NCI-H446 treated with DMSO at 0.1 percent for 48 hours (cell line): Measurements from ENCODE around the gene ITPKB.
"Not testable (repeated sequence)": the region's sequence is repeated elsewhere in the genome, so short reads cannot be mapped to it uniquely, and the experiment has no call there.

ENCODE experiments used
- DNase-seq: peaks from one replicate; lab custom pipeline; 2025; lab: John Stamatoyannopoulos, UW

Gene ITPKB

DNA sequence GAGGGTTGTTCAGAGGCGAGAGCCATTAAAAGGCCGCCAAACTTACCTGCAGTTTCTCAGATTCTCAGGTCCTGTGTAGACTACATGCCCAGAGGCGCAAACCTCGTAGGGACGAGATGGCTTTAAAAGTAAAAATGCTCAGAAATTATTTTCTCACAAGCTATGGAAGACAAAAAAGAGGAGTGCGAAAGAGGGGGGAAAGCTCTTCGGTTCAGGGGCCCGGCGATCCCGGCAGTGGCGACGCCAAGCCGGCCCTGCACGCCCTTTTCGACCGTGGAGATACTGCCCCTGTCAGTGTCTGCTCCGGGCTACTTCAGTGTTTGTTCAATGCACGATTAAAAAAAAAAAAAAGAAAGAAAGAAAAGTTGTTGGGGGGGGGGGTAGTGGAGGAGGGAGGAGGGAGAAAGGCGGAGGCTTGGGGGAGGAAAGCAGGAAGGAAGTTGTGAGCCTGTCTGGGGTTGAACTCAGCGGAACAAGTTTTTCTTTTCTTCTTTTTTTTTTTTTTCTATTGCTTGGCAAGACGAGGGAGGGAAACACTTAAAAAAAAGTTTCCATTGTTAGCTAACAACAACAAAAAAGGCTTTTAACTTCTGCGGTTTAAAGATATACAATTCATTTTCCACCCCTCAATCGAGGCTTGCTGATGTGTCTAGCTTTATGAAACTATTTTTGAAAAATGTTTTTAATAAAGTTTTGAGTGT lies at the start of gene ITPKB:
Gene ITPKB (minus strand): TSS at position 288 of the 701 bp plus-strand sequence. CDS start 1,824 bp downstream, outside the sequence.
- DNase-seq = no peak

DNA sequence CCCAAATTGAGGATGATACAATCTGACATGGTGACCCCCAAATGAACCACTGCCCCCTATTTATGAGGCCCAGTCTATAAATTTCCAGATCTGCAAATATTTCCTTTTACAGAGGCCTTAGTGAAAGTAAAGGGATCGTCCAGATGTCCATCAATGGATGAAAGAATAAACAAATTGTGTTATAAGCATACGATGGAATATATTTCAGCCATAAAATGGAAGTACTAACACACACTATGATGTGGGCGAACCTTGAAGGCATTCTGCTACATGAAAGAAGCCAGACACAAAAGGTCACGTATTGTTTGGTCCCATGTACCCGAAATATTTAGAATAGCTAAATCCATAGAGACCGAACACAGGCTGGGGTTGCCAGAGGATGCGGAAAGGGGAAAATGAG lies 48.6 kb upstream of the ITPKB start:
- DNase-seq = no peak

DNA sequence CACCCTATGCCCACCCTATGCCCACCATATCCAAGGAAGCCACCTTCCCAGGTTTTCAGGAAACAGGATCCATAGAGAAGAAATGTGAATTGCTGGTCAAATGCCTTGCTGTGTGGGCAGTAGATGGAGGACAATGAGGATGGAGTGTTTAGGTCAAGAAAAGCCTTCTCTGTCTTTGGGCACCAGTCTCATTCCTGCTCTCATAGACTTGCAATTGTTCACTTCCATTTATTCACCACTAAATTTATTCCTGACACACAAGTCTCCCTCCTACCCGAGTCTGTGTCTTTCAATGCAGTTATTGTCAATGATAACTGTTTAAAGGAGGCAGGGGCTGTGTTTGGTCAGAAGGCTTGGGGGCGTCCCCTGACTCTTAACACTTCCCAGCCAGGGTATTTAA lies 48.0 kb upstream of the ITPKB start:
- DNase-seq = no peak

DNA sequence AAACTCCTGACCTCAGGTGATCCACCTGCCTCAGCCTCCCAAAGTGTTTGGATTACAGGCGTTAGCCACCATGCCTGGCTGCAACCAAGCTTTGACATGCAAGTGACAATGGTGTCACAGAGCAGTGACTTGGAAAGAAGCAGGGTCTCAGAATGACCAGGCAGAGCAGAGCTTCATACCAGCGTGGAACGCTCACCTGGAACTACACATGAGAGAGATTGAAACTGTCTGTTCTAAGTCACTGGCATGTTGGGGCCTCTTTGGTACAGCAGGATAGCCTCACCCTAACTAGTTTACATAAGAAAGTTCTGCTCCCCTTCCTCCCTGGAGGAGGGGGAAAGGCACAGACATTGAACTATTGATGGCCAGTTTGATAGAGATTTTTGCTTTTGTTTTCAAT lies 47.5 kb upstream of the ITPKB start:
- DNase-seq = no peak

DNA sequence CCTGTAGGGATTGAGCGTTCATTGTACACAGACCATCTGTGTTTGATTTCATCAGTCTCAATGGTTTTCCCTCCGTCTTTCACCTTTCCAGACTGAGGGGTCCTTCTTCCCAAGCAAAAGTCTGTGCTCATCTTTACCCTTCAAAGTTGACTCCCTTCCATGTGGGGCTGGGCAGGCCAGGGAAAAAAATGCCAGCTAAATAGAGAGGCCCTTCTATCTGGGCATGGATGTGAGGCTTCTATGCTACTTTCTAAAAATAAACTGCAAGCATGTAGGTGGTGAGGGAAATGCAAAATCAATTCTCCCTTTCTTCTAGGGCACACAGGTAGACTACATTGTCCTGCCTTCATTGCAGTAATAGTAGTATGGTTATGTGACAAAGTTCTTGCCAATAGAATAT lies 46.7 kb upstream of the ITPKB start:
- no peak for DNase-seq

DNA sequence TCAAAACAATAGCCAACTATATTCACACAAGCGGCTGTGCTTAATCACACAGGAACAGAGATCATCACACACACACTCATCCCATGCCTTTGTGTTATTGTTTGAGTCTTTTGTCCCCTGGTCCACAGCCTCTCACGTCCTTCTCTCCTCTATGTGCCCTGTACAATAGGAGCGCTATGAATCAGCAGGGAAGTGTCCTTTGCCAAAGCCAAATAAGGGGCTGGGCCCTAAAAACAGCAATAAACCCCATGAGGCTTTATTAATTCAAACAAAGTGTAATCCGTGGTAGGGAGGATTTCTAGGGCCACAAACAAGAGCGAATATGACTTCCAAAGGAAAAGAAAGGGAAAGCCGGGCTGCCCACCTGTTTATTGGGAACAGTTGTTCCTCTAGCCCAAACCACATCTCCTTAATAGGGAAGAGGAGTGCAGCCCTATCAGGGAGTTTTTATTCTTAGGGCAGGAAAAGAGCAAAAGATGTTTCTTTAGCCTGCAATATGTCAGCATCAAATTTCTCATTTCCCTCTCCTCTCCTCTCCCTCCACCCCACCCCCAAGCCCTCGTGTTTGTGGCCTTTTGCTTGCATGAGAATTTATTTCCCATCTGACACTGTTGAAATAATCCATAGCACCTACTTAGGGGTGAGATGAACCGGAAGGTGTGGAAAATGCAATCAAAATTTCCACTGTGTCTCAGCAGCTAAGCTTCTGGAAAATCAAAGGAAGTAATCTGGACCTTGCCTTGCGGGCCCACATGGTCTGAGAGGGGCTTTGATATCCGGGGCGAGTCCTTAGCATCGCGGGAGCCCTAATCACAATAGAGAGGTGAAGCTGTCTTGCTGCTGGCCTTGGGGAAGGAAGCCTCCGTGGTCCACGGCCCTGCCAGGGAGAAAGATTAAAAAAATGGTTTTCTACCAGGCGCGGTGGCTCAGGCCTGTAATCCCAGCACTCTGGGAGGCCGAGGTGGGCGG lies 45.3 kb upstream of the ITPKB start:
- no peak for DNase-seq

DNA sequence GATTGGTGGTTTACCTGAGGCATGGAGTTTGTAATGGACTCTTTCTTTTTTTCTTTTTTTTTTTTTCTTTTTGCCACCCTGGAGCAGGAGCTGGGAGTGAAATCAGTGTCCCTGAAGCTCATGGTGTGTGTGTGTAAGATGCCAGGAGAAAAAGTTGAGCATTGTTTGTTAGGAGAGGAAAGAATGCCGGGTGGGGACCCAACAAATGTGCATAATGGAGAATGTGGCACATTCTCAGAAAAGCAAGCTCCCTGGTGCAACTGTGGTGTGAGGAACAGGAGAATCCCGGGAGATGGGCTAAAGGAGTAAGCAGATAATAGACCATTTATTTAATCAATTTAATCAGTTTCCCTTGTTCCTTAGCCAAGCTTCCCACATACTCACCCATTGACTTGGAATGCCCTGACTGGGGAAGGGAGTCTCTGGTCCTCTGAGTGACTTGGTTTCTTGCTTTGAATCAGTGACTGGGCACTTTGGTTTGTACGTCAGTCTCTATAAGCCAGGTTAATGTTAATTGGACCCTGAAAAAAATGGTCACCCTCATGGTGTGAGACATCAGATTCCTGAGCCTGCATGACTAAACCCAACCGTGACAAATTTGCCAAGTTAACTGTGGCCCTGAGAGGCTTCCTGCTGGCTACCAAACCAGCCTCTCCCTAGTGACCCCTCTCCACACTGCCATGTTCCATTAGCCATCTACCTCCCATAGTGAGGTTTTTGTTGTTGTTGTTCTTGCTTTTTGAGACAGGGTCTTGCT lies 43.9 kb upstream of the ITPKB start:
- no peak for DNase-seq

DNA sequence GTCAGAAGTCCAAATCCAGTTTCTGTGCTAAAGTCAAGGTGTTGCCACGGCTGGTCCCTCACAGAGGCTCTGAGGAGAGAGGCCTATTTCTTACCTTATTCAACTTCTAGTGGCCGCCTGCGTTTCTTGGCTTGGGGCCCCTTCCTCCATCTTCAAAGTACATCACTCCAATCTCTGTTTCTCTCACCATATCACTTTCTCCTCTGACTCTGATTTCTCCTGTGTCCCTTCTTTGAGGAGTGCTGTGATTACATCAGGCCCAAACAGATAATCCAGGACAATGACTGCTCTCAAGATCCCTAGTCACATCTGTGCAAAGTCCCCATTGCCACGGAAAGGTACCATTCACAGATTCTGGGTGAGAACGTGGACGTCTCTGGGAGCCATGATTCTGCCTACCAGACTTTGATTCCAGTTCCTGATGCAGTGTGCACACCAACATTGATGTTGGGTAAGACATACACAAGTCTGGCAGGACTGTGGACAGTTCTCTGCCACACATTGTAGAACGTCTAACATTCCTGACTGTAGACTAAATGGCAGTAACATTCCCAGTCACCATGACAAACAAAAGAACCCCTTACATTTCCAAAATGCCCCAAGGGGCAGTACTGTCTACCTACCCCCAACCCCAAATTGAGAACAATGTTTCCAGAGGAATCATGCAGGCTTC lies 43.0 kb upstream of the ITPKB start:
- DNase-seq = no peak

DNA sequence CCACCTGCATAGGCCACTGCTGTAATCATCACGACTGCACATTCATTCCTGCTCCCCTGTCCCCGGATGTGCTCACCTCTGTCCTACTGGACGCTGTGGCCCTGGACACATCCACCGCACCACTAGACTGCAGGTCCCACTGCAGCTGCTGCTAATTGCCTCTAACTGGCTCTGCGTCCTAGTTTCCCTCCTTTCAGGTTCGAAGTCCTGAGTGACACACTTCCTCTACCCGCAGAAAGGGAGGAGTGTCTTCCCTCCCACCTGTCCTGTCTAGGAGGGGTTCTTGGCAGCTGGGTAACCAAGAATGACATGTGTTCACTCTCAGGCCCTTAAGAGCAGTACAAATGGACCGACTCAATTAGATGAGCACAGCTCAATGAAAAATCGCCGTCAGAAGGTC lies 40.5 kb upstream of the ITPKB start:
- no peak for DNase-seq

DNA sequence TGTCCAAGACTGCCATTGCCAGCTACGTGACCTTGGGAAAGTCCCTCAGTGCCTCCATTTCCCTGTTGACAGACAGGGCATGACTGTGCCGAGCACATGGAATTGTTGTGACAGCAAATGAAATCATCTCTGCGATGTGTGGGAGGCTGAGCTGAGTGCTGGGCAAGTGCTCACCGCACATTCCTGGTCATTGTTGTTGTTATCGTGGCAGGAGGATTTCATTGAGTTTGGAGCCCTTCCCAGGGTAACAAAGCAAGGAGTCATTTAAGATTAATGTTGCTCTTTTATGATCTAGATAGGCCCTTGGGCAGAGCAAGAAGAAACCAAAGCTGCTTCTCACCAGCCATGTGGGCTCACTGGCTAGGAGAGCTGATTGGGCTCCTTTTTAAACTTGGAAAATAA lies 39.6 kb upstream of the ITPKB start:
- no peak for DNase-seq

DNA sequence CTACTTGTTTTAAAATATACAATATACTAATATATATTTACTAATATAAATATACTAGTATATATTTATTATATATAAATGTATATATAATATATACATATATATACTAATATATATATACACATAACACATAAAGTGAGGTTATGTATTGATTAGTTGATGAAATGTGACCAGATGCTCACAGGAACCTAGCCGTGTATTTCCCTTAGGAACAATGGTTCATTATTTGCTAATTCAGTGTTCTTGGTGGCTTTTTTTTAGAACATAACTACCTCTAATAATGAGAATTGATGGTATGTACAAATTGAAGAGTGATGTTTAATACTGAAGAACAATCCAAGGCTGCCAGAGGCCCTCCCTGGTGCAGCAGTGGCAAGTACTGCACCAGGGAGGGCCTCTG lies 37.9 kb upstream of the ITPKB start:
- no peak for DNase-seq

DNA sequence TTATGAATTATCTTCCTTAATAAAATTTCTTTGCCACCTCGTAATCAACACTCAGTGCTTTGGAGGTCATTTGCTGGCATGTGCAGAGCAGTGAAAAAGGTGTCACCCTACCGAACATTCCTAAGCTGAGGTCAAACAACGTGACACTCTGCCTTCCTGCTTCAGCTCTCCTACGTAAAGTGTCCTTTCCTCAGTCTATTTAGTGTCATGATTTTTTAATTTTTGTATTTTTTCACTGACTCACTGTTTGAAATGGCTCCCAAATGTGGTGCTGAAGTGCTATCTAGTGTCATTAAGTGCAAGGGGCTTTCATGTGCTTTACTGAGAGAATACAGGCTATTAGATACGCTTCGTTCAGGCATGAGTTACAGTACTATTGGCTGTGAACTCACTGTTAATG lies 37.0 kb upstream of the ITPKB start:
- no peak for DNase-seq

DNA sequence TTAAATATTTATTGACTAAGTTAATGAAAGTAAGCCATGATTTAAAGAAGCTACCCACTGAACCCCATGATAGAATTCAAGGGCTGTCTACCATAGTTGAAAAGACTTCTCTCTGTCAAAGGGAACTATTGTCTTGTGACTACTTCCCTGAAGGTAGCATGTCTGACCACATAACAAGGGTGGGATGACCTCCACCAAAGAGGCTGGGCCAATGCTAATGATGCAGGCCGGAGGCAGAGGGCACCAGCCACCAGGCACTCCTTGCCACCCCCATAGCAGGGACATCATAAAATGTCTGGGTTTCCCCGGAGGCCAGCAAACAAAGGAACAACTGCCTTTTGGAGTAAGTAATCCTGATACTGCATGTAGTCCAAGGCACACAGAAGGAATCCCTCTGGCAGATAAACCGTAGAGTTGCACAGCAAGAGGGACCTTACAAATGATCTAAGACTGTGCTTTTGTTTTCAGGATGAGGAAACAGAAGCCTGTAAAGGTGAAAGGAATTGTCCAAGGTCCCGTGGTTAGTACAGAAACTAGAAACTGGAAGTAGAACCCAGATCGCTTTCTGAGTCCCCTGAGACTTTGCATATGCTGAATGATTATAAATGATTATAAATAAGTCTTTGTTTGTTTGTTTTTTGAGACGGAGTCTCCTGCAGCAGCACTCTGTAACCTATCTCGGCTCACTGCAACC lies 33.5 kb upstream of the ITPKB start:
- DNase-seq = no peak

DNA sequence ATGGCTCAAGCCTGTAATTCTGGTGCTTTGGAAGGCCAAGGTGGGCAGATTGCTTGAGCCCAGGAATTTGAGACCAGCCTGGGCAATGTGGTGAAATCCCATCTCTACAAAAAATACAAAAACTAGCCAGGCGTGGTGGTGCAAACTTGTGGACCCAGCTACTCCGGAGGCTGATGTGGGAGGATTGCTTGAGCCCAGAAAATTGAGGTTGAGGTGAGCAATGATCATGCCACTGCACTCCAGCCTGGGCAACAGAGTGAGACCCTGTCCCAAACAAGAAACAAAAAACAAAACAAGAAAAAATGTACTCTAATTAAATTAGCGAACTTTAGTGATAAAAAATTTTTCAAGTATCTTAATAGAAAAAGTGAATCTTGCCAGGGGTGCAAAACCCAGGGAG lies 28.1 kb upstream of the ITPKB start:
- DNase-seq = not testable (repeated sequence)

DNA sequence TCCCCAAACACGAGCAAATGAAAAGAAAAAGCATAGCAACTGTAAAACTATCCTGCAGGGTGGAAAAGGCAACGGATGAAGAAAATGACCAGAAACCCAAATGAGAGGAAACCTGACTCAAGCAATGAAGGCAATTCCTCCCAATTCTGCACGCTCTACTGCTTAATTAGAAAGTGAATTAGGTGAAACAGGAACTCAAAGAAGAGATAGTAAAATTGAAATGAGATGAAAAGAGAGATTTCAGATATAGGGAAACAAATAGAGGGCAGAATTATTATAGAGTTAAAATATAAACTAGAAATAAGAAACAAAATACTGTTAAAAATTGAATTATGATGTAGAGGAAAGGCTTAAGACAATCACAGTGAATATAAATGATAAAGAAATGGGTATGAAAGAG lies 27.5 kb upstream of the ITPKB start:
- no peak for DNase-seq

DNA sequence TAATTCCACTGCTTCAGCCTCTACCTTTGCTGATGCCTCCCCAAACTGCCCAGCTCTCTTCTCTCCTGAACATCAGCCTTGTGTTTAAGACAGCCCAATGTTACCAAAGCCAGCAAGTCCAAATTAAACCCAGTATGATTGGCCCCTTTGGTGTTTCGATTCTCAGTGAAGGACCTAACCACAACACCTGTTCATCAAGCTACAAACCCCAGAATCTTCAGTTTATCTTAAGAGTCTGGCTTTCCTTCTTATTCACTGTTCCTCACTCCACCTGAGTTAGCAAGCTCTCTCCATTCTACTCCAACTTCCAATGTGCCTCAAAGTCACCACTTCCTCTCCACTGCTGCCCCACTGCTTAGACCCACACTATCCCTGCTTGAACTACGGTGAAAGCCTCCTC lies 25.5 kb upstream of the ITPKB start:
- no peak for DNase-seq

DNA sequence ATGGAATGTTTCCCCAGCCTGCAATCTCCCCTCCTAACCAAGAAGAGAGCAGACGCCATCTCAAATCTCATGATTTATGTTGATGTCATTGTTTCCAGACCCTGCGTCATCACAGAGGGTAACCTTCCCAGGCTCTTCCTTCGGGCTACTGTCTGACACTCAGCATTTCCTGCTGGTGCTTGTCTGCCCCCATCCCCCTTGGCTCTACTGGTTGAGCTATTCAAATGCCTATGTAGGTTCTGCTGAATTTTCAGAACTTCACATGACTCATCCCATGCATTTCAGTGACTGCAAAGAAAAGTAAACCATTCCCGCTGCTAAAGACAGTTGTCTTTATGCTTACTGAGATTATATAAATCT lies 24.8 kb upstream of the ITPKB start:
- DNase-seq = no peak

DNA sequence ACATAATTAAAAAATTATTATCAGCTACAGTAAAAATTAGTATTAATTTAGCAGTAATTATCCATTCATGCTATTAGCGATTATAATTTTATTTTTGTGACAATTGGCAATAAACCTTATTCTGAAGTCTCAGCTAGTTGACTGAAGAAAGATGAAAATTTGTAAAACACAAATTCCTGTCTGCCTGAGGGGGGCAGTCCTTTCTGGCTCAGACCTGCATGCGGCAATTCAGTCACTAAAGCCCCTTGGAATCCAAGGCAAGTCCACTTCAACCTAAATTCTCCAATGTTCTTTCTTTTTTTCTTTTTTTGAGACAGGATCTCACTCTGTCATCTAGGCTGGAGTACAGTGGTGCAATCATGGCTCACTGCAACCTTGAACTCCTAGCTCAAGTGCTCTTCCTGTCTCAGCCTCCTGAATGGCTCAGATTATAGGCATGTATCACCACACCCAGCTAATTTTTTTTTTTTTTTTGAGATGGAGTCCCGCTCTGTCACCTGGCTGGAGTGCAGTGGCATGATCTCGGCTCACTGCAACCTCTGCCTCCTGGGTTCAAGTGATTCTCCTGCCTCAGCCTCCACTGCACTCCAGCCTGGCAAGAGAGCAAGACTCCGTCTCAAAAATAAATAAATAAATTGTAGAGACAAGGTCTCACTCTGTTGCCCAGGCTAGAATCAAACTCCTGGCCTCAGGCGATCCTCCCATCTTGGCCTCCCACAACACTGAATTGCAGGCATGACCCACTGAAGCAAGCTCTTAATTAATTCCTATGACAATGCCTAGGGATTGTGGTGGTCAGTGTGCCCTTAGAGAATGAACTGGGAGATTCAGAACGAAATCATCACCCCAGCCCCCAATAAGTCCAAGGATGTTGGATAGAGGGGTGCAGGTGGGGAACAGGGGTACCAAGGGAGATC lies 24.2 kb upstream of the ITPKB start:
- no peak for DNase-seq

DNA sequence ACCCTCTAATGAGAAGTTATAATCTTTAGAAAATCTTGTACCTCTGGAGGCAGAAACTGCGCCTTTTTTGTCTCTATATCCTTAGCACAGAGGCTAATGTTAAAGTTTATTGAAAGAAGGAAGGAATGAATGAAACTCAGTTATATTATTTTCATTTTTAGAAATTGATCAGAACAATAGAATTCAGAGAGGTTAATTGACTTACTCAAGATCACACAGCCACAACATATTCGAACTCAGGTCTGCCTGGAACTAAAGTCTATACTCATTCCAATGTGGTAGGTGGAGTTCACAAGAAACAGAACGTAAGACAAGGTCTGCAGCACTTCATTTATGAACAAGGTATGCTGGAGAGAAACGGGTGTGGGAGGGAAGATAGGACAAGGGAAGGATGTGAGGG lies 23.0 kb upstream of the ITPKB start:
- no peak for DNase-seq

DNA sequence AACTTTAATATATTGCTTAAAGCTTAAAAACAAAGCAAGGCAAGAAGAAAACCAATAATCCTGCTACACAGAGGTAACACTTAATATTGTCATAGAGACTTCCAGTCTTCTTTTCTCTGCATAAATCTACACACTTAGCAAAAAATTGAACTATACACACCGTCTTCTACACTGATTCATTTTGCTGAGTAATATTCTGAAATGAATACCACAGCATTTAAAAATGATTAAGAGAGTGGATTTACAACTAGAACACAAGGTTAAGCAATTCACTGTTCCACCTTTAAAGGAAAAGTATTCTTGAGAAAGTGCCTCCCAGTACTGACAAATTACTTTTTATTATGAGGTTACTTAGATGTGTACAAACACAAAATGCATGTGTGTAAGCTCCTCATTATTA lies 22.2 kb upstream of the ITPKB start:
- no peak for DNase-seq
